Stimulated activated CD4-positive, alpha-beta T cell treated with anti-CD3 and anti-CD28 coated beads, Interleukin-15, amount 100 ng/mL, for 48 hours (primary cell): ENCODE results near the gene ANO3.
"Not testable (repeated sequence)": the region's sequence is repeated elsewhere in the genome, so short reads cannot be mapped to it uniquely, and the experiment has no call there.

Source experiments
- DNase-seq, 2 donors: peaks; one replicate each; pipeline ENCODE4 v3.0.0-alpha.2; 2020; ENCODE audit warnings: low read depth in 2 of 2

The ANO3 gene

GRCh38 chr11:26623076-26623659 lies 291.2 kb downstream of the ANO3 start:
- DNase-seq: no peak

GRCh38 chr11:26626346-26626745 lies 294.4 kb downstream of the ANO3 start:
- no peak for DNase-seq

- DNase-seq: no peak
Observed at GRCh38 chr11:26632691-26633159, 300.8 kb downstream of the ANO3 start.

GRCh38 chr11:26643314-26643713 lies 311.4 kb downstream of the ANO3 start:
- not testable (repeated sequence) for DNase-seq

- peak in 1 of 2 donors; percentile 8 for DNase-seq
Observed at GRCh38 chr11:26649884-26650283, 318.0 kb downstream of the ANO3 start.

GRCh38 chr11:26651916-26652315 lies 320.0 kb downstream of the ANO3 start:
- no peak for DNase-seq

- no peak for DNase-seq
Observed at GRCh38 chr11:26655287-26655686, 323.4 kb downstream of the ANO3 start.

- DNase-seq: no peak
Observed at GRCh38 chr11:26662916-26663315, 331.0 kb downstream of the ANO3 start.

GRCh38 chr11:26665036-26665435 lies 333.1 kb downstream of the ANO3 start:
- no peak for DNase-seq

GRCh38 chr11:26665946-26666345 lies 334.0 kb downstream of the ANO3 start:
- no peak for DNase-seq

GRCh38 chr11:26675233-26675928 lies 343.5 kb downstream of the ANO3 start:
- DNase-seq: no peak

- no peak for DNase-seq
Observed at GRCh38 chr11:26676641-26677040, 344.7 kb downstream of the ANO3 start.

GRCh38 chr11:26677566-26677965 lies 345.6 kb downstream of the ANO3 start:
- DNase-seq: no peak

GRCh38 chr11:26687351-26687750 lies 355.4 kb downstream of the ANO3 start:
- DNase-seq: no peak

- DNase-seq: no peak
Observed at GRCh38 chr11:26688701-26689100, 356.8 kb downstream of the ANO3 start.

- DNase-seq: no peak
Observed at GRCh38 chr11:26696330-26696729, 364.4 kb downstream of the ANO3 start.

GRCh38 chr11:26698224-26698623 lies 366.3 kb downstream of the ANO3 start:
- no peak for DNase-seq

GRCh38 chr11:26700574-26701235 lies 368.8 kb downstream of the ANO3 start:
- DNase-seq: no peak

GRCh38 chr11:26702406-26702805 lies 370.5 kb downstream of the ANO3 start:
- no peak for DNase-seq

- DNase-seq: no peak
Observed at GRCh38 chr11:26703411-26704191, 371.7 kb downstream of the ANO3 start.

GRCh38 chr11:26704249-26704648 lies 372.3 kb downstream of the ANO3 start:
- DNase-seq: no peak

- DNase-seq: no peak
Observed at GRCh38 chr11:26706181-26706580, 374.3 kb downstream of the ANO3 start.
